ENCODE data around the gene GPT2.

Gene GPT2

GRCh38 chr16:46899443-46900143, 15.4 kb downstream of the GPT2 start:
- DNase-seq, result no peak

GRCh38 chr16:46900455-46901235, 16.5 kb downstream of the GPT2 start:
- DNase-seq, result no peak

- DNase-seq, result no peak
Observed at GRCh38 chr16:46901709-46902108, 17.5 kb downstream of the GPT2 start.

GRCh38 chr16:46903255-46903905, 19.2 kb downstream of the GPT2 start:
- DNase-seq, result no peak

GRCh38 chr16:46904471-46904870, 20.3 kb downstream of the GPT2 start:
- no peak for DNase-seq

- DNase-seq, result no peak
Observed at GRCh38 chr16:46906360-46907060, 22.3 kb downstream of the GPT2 start.

GRCh38 chr16:46907061-46907774, 23.1 kb downstream of the GPT2 start:
- DNase-seq, result no peak

- DNase-seq, result peak; percentile 66
Observed at GRCh38 chr16:46908540-46909372, 24.6 kb downstream of the GPT2 start.

GRCh38 chr16:46911038-46911437, 26.9 kb downstream of the GPT2 start:
- DNase-seq, result no peak

GRCh38 chr16:46911650-46912049, 27.5 kb downstream of the GPT2 start:
- DNase-seq, result no peak

GRCh38 chr16:46914556-46915201, 30.5 kb downstream of the GPT2 start:
- no peak for DNase-seq

- no peak for DNase-seq
Observed at GRCh38 chr16:46915483-46916025, 31.4 kb downstream of the GPT2 start.

GRCh38 chr16:46916980-46917379, 32.8 kb downstream of the GPT2 start:
- no peak for DNase-seq

- DNase-seq, result no peak
Observed at GRCh38 chr16:46918400-46918799, 34.2 kb downstream of the GPT2 start.

GRCh38 chr16:46918905-46919792, 35.0 kb downstream of the GPT2 start:
- no peak for DNase-seq

GRCh38 chr16:46920402-46921068, 36.4 kb downstream of the GPT2 start:
- no peak for DNase-seq

- no peak for DNase-seq
Observed at GRCh38 chr16:46922239-46922638, 38.1 kb downstream of the GPT2 start.

GRCh38 chr16:46923513-46924295, 39.5 kb downstream of the GPT2 start:
- DNase-seq, result no peak
